ENCODE measurements around the gene ASB1. TPM values are rescaled to one million over a fixed set of nuclear protein-coding genes. Genes with fewer than 3 reads are reported as not detected.

The ASB1 gene
- polyA plus RNA-seq, 3 donors, result 27.3 to 33.2 (median 29.0) TPM

- DNase-seq (ENCODE audit: low read depth in 3 of 3, low spot score in 2 of 3), result no peak
Measured at GRCh38 chr2:238464389-238464788, 37.7 kb downstream of the ASB1 start.

GRCh38 chr2:238465487-238466242, 38.9 kb downstream of the ASB1 start:
- DNase-seq (ENCODE audit: low read depth in 3 of 3, low spot score in 2 of 3), result no peak

- no peak for DNase-seq (ENCODE audit: low read depth in 3 of 3, low spot score in 2 of 3)
Measured at GRCh38 chr2:238466243-238466756, 39.6 kb downstream of the ASB1 start.

- no peak for DNase-seq (ENCODE audit: low read depth in 3 of 3, low spot score in 2 of 3)
Measured at GRCh38 chr2:238467062-238467461, 40.3 kb downstream of the ASB1 start.

GRCh38 chr2:238467792-238468191, 41.1 kb downstream of the ASB1 start:
- no peak for DNase-seq (ENCODE audit: low read depth in 3 of 3, low spot score in 2 of 3)

- DNase-seq (ENCODE audit: low read depth in 3 of 3, low spot score in 2 of 3), result no peak
Measured at GRCh38 chr2:238469155-238469554, 42.4 kb downstream of the ASB1 start.

- no peak for DNase-seq (ENCODE audit: low read depth in 3 of 3, low spot score in 2 of 3)
Measured at GRCh38 chr2:238473014-238473413, 46.3 kb downstream of the ASB1 start.

GRCh38 chr2:238473523-238473922, 46.8 kb downstream of the ASB1 start:
- DNase-seq (ENCODE audit: low read depth in 3 of 3, low spot score in 2 of 3), result no peak

GRCh38 chr2:238475034-238475433, 48.3 kb downstream of the ASB1 start:
- no peak for DNase-seq (ENCODE audit: low read depth in 3 of 3, low spot score in 2 of 3)

GRCh38 chr2:238475566-238475965, 48.8 kb downstream of the ASB1 start:
- no peak for DNase-seq (ENCODE audit: low read depth in 3 of 3, low spot score in 2 of 3)

- DNase-seq (ENCODE audit: low read depth in 3 of 3, low spot score in 2 of 3), result no peak
Measured at GRCh38 chr2:238476258-238476657, 49.5 kb downstream of the ASB1 start.

- DNase-seq (ENCODE audit: low read depth in 3 of 3, low spot score in 2 of 3), result no peak
Measured at GRCh38 chr2:238478216-238478615, 51.5 kb downstream of the ASB1 start.

- no peak for DNase-seq (ENCODE audit: low read depth in 3 of 3, low spot score in 2 of 3)
Measured at GRCh38 chr2:238479847-238480246, 53.1 kb downstream of the ASB1 start.

- DNase-seq (ENCODE audit: low read depth in 3 of 3, low spot score in 2 of 3), result no peak
Measured at GRCh38 chr2:238483021-238483420, 56.3 kb downstream of the ASB1 start.

- no peak for DNase-seq (ENCODE audit: low read depth in 3 of 3, low spot score in 2 of 3)
Measured at GRCh38 chr2:238483656-238484055, 56.9 kb downstream of the ASB1 start.

GRCh38 chr2:238484522-238485452, 58.1 kb downstream of the ASB1 start:
- no peak for DNase-seq (ENCODE audit: low read depth in 3 of 3, low spot score in 2 of 3)

- no peak for DNase-seq (ENCODE audit: low read depth in 3 of 3, low spot score in 2 of 3)
Measured at GRCh38 chr2:238486123-238486848, 59.6 kb downstream of the ASB1 start.

- DNase-seq (ENCODE audit: low read depth in 3 of 3, low spot score in 2 of 3), result no peak
Measured at GRCh38 chr2:238487134-238487533, 60.4 kb downstream of the ASB1 start.

GRCh38 chr2:238487652-238488346, 61.1 kb downstream of the ASB1 start:
- DNase-seq (ENCODE audit: low read depth in 3 of 3, low spot score in 2 of 3), result no peak

GRCh38 chr2:238488347-238488826, 61.7 kb downstream of the ASB1 start:
- DNase-seq (ENCODE audit: low read depth in 3 of 3, low spot score in 2 of 3), result no peak
